Measurements from ENCODE around the gene TMBIM1.

GRCh38 chr2:218298314-218298875 is 6.1 kb upstream of the TMBIM1 start:
- no peak for TF ChIP-seq ZNF644 (tag; IDR thresholded peaks at IDR 0.05; ENCODE audit: low read depth)
- TF ChIP-seq ATF2 (CRISPR knock-in tag; IDR thresholded peaks at IDR 0.05): no peak
- TF ChIP-seq ZNF212 (CRISPR knock-in tag; IDR thresholded peaks at IDR 0.05): no peak
- TF ChIP-seq HDAC1 (IDR thresholded peaks at IDR 0.05): no peak
- no peak for TF ChIP-seq CEBPZ (IDR thresholded peaks at IDR 0.05; ENCODE audit: borderline replicate concordance, low read depth, low read length)
- no peak for TF ChIP-seq CTCF (IDR thresholded peaks at IDR 0.05 in 2 of 3, conservative IDR thresholded peaks at IDR 0.05 in 1 of 3; ENCODE audit: insufficient read depth in 2 of 3, low read depth in 1 of 3, low read length in 3 of 3)
